DLD1 (cell line): Measurements from ENCODE around the gene ZPLD1.

Experiments
- in situ Hi-C: cut with HindIII; loops from 2 replicates; pipeline ENCODE4 v1.10.0; 2017; ENCODE audit warnings: low sequenced_read_pairs

Gene ZPLD1

GRCh38 chr3:102434715-102435114 lies at the start of gene ZPLD1:
ZPLD1 (plus strand) TSS chr3:102435015; CDS start chr3:102438488, 3,473 bp downstream.
- in situ Hi-C loops, result no loop called here

DNA sequence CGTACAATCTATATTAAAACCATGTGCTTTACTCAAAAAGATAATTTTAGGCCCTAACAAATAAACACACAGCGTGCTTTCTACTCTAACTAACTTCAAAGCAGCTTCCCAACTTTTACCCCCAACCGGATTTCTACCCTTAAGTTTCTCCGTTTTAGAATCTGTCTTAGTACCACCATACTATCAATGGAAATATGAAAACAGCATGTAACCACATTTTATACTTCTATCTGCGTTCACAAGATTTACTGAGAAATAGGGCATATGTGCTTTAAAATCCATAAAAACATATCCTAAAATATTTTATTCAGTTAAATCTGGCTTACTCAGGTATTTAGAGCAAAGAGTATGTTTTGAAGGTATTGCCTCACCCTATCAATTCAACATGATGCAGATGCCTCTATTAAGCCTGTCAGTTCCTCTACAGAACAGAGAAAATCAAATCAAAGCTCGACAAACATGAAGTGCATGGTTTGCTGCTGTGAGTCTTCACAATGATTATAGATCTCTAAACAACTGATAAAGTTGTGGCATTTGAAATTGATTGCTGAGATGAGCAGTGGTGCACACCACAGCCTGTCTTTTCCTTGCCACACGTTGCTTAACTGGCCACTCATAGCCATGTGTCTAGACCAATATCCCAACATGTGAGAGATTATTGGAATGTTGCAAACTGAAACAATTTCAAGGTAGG lies 44.5 kb upstream of the ZPLD1 start:
- in situ Hi-C loops, result no loop called here

GRCh38 chr3:102390916-102391315 lies 43.9 kb upstream of the ZPLD1 start:
- in situ Hi-C loops, result no loop called here

- in situ Hi-C loops, result no loop called here
Observed at GRCh38 chr3:102391491-102391890, 43.3 kb upstream of the ZPLD1 start.

- in situ Hi-C loops, result no loop called here
Observed at GRCh38 chr3:102394517-102394916, 40.3 kb upstream of the ZPLD1 start.

DNA sequence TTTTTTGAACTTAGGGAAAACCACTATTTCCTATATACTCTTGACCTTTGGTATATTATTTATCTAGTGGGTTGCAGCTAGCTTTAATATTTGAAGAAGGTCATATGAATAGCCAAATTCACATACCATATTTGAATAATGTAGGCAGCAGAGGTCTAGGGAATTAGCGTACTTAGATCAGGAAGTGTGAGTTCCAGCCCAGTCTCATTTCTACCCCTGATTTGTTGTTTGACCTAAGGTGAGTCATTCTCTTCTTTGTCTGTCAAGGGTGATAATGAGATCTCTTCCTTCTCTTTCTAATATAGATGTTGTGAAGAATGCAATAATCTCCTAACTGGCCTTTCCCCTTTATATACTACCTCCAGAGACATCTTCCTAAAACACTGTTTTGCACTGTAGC lies 36.6 kb upstream of the ZPLD1 start:
- in situ Hi-C loops, result no loop called here

- in situ Hi-C loops, result no loop called here
Observed at GRCh38 chr3:102398666-102399065, 36.1 kb upstream of the ZPLD1 start.

DNA sequence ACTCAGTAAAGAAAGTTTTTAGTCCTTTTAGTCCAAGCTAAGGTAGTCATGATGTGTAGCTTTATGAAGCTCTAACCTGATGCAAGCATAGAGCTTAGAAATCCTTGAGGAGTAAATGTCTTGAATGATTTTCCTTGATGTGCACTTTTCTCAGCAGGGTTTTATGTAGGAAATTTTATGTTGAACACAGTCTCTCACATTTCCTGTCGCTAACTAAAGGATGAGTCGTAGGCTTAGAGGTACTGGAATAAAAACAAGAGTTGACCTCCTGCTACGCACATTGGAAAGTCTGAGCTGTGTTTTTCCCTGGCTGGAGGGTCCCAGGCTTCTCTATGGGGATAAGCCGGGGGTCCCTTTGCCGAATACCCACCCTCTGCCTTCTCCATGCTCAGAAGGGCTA lies 34.7 kb upstream of the ZPLD1 start:
- in situ Hi-C loops, result no loop called here

GRCh38 chr3:102400766-102401165 lies 34.0 kb upstream of the ZPLD1 start:
- in situ Hi-C loops, result no loop called here

- in situ Hi-C loops, result no loop called here
Observed at GRCh38 chr3:102410616-102411015, 24.2 kb upstream of the ZPLD1 start.

- in situ Hi-C loops, result no loop called here
Observed at GRCh38 chr3:102415553-102415952, 19.3 kb upstream of the ZPLD1 start.

- in situ Hi-C loops, result no loop called here
Observed at GRCh38 chr3:102419786-102420185, 15.0 kb upstream of the ZPLD1 start.

DNA sequence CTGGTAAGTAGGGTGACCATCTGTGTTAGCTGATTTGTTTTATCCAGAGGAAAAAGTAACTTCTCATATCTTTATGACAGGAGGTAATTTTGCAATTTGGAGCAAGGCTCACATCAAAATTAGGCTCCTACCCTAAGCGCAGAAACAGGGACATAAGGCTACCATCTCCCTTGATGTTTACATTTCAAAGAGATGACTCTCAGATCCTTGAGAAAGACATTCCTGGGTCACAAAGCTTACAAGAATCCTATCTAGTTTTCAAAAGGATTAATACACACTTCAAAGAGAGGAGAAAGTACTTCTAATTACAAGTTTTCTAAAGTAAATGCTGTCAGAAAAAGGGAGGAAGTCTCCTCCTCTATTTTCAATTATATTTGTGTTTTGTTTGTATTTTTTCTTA lies 7.0 kb downstream of the ZPLD1 start:
- in situ Hi-C loops, result no loop called here

GRCh38 chr3:102443021-102443420 lies 8.2 kb downstream of the ZPLD1 start:
- in situ Hi-C loops, result no loop called here

GRCh38 chr3:102444101-102444500 lies 9.3 kb downstream of the ZPLD1 start:
- in situ Hi-C loops, result no loop called here

- in situ Hi-C loops, result no loop called here
Observed at GRCh38 chr3:102447272-102447671, 12.5 kb downstream of the ZPLD1 start.

GRCh38 chr3:102449341-102449740 lies 14.5 kb downstream of the ZPLD1 start:
- in situ Hi-C loops, result no loop called here

- in situ Hi-C loops, result loop anchor here (5.0 kb wide), 1 partner anchor 57 kb away; no protein-coding TSS in a partner anchor
Observed at GRCh38 chr3:102449930-102450329, 15.1 kb downstream of the ZPLD1 start.

- in situ Hi-C loops, result loop anchor here (5.0 kb wide), 1 partner anchor 56 kb away; no protein-coding TSS in a partner anchor
Observed at GRCh38 chr3:102450976-102451375, 16.2 kb downstream of the ZPLD1 start.

GRCh38 chr3:102451543-102451942 lies 16.7 kb downstream of the ZPLD1 start:
- in situ Hi-C loops, result loop anchor here (5.0 kb wide), 1 partner anchor 56 kb away; no protein-coding TSS in a partner anchor

- in situ Hi-C loops, result loop anchor here (5.0 kb wide), 1 partner anchor 53 kb away; no protein-coding TSS in a partner anchor
Observed at GRCh38 chr3:102454181-102454580, 19.4 kb downstream of the ZPLD1 start.

DNA sequence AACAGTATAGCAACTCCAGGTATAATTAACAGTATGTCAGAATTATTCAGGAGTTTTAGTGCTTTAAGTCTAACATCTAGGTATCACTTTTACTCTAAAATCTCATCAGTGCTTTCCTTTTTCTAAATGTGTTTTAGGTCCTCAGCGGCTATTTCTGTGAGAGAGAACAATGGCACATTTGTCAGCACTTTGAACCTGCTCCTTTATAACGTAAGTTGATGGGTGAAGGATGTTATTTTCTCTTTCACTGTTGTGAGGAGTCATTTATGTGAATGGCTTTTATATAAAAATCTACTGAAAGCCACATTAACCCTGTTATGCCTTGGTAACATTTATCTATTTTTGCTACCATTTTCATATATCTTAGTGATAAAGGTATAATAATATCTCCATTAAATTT lies 22.8 kb downstream of the ZPLD1 start:
- in situ Hi-C loops, result no loop called here

DNA sequence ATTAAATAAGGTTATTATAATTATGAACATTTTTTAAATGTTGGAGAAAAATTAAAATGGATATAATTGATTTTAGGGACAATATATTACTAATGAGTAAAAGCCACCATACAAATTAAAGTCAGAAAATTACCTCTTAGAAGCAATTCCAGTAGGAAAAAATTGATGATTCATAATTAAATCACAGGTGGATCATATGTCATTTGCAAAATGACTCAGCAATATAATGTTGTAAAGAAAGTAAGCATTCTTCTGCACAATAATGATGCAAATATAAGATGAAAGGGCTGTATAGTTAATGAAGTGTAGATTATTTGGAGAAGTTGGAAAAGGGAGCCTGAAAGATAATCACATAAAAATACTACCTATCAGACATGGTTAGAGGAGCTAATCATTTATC lies 25.8 kb downstream of the ZPLD1 start:
- in situ Hi-C loops, result no loop called here
